ENCODE data around the gene SPINK5. TPM values are rescaled to one million over a fixed set of nuclear protein-coding genes. Genes with fewer than 3 reads are reported as not detected.

SPINK5 gene
- total RNA-seq, 4 donors from 2014 or later = 0.94 to 47.0 (median 1.6) TPM

Other genes with a start within 250 kb of the SPINK5 start
- not detected for gene SPINK1, start 232.3 kb upstream of the SPINK5 start, total RNA-seq
- gene SCGB3A2, start 185.3 kb upstream of the SPINK5 start, total RNA-seq = not detected
- not detected for gene C5orf46, start 157.4 kb upstream of the SPINK5 start, total RNA-seq
- not detected for gene SPINK14, start 104.6 kb downstream of the SPINK5 start, total RNA-seq
- gene SPINK6, start 139.1 kb downstream of the SPINK5 start, total RNA-seq = not detected
- not detected for gene MARCOL, start 174.5 kb downstream of the SPINK5 start, total RNA-seq
- gene SPINK13, start 204.8 kb downstream of the SPINK5 start, total RNA-seq = not detected
- 1 to 10 TPM in 1 of 4 donors, under 1 TPM in 1, not detected in 2; 0.89 to 9.6 TPM for gene SPINK7, start 248.4 kb downstream of the SPINK5 start, total RNA-seq